GM23338 (cell line): Measurements from ENCODE around the gene CYS1. TPM values are rescaled to one million over a fixed set of nuclear protein-coding genes. Genes with fewer than 3 reads are reported as not detected.

Experiments used
- ATAC-seq: fragments of 200-7000 bp; cut with Tn5 transposase; 3 replicates; pipeline ENCODE4 v1.9.1; 2020
- DNase-seq: peaks from one replicate; pipeline ENCODE4 v3.0.0-alpha.2; 2015; ENCODE audit warnings: low spot score
- H2AFZ ChIP-seq: fragments of 200-600 bp; sonication (generic); 2 replicates; pipeline ENCODE4 v1.8.0; 2016; ENCODE audit warnings: antibody characterized with exemption, mild to moderate bottlenecking, moderate library complexity
- H3F3A ChIP-seq: fragments of 200-600 bp; sonication (generic); replicated peaks from 2 replicates; pipeline ENCODE4 v1.8.0; 2017; ENCODE audit warnings: antibody characterized with exemption, mixed run types, low read depth
- H3K27ac ChIP-seq: fragments of 200-600 bp; sonication (generic); 2 replicates; pipeline ENCODE4 v1.6.1; 2016; ENCODE audit warnings: low read depth
- H3K27me3 ChIP-seq: fragments of 200-600 bp; sonication (generic); 2 replicates; pipeline ENCODE4 v1.8.0; 2016; ENCODE audit warnings: mild to moderate bottlenecking, mixed run types, moderate library complexity; ENCODE audit not compliant: insufficient read depth
- H3K36me3 ChIP-seq: fragments of 200-600 bp; sonication (generic); 2 replicates; pipeline ENCODE4 v1.8.0; 2016; ENCODE audit warnings: mild to moderate bottlenecking; ENCODE audit not compliant: insufficient read depth
- H3K4me1 ChIP-seq: fragments of 200-600 bp; sonication (generic); 2 replicates; pipeline ENCODE4 v1.8.0; 2016; ENCODE audit warnings: mild to moderate bottlenecking, moderate library complexity; ENCODE audit not compliant: insufficient read depth
- H3K4me2 ChIP-seq: fragments of 200-600 bp; sonication (generic); 2 replicates; pipeline ENCODE4 v1.7.1; 2017; ENCODE audit warnings: mixed run types
- H3K4me3 ChIP-seq: fragments of 200-600 bp; sonication (generic); 2 replicates; pipeline ENCODE4 v1.6.1; 2016; ENCODE audit warnings: mixed run types
- H3K79me2 ChIP-seq: fragments of 200-600 bp; sonication (generic); replicated peaks from 2 replicates; pipeline ENCODE4 v1.8.0; 2017; ENCODE audit warnings: mild to moderate bottlenecking; ENCODE audit not compliant: insufficient read depth
- H3K9me2 ChIP-seq: fragments of 200-600 bp; sonication (generic); 2 replicates; pipeline ENCODE4 v1.8.0; 2017; ENCODE audit not compliant: insufficient read depth
- H4K20me1 ChIP-seq: fragments of 200-600 bp; sonication (generic); replicated peaks from 2 replicates; pipeline ENCODE4 v1.8.0; 2017; ENCODE audit warnings: mild to moderate bottlenecking; ENCODE audit not compliant: insufficient read depth
- H3K27ac Mint-ChIP-seq: 2 replicates; pipeline ENCODE4 v1.8.0; 2020; ENCODE audit warnings: inconsistent platforms, mild to moderate bottlenecking, moderate library complexity, mixed read lengths
- H3K27me3 Mint-ChIP-seq: 3 replicates; pipeline ENCODE4 v1.8.0; 2022; ENCODE audit warnings: low read depth, mild to moderate bottlenecking, moderate library complexity, mixed read lengths, inconsistent platforms; ENCODE audit not compliant: insufficient read depth, poor library complexity
- H3K36me3 Mint-ChIP-seq: 3 replicates; pipeline ENCODE4 v1.8.0; 2021; ENCODE audit warnings: low read depth, mild to moderate bottlenecking, inconsistent platforms, moderate library complexity, mixed read lengths
- H3K4me1 Mint-ChIP-seq: 3 replicates; pipeline ENCODE4 v1.8.0; 2020; ENCODE audit warnings: mild to moderate bottlenecking, inconsistent platforms, mixed read lengths
- H3K4me3 Mint-ChIP-seq: 3 replicates; pipeline ENCODE4 v1.8.0; 2021; ENCODE audit warnings: moderate library complexity, mild to moderate bottlenecking, inconsistent platforms, mixed read lengths
- H3K9me3 Mint-ChIP-seq: 3 replicates; pipeline ENCODE4 v1.8.0; 2020; ENCODE audit warnings: moderate library complexity, mild to moderate bottlenecking, inconsistent platforms, mixed read lengths
- CREB1 ChIP-seq: fragments of 250-450 bp; sonication (Bioruptor Pico); IDR thresholded peaks from 2 replicates; pipeline ENCODE4 v1.5.0; 2020; ENCODE audit warnings: low read depth, mild to moderate bottlenecking, moderate library complexity
- CTCF ChIP-seq, 2 experiments: fragments of 200-600 bp in 1 of 2; sonication (generic) in 1 of 2; conservative IDR thresholded peaks; 2 replicates each; pipeline versions ENCODE4 v1.5.1 to v1.6.1; 2016 to 2017; ENCODE audit warnings: antibody characterized with exemption in 2 of 2, low read depth in 2 of 2, mild to moderate bottlenecking in 2 of 2, moderate library complexity in 1 of 2
- ETS1 ChIP-seq: IDR thresholded peaks from 2 replicates; pipeline ENCODE4 v1.6.1; 2016; ENCODE audit warnings: antibody characterized with exemption
- EZH2phosphoT487 ChIP-seq: fragments of 200-600 bp; sonication (generic); IDR thresholded peaks from one replicate; pipeline ENCODE4 v1.8.1; 2018; ENCODE audit warnings: antibody characterized with exemption; ENCODE audit not compliant: unreplicated experiment
- JUNB ChIP-seq: IDR thresholded peaks from one replicate; pipeline ENCODE4 v1.6.1; 2016; ENCODE audit warnings: antibody characterized with exemption; ENCODE audit not compliant: unreplicated experiment
- NANOG ChIP-seq: IDR thresholded peaks from 2 replicates; pipeline ENCODE4 v1.6.1; 2016; ENCODE audit warnings: antibody characterized with exemption, borderline replicate concordance
- REST ChIP-seq: IDR thresholded peaks from one replicate; pipeline ENCODE4 v1.6.1; 2018; ENCODE audit warnings: antibody characterized with exemption; ENCODE audit not compliant: unreplicated experiment
- ZNF331 ChIP-seq: fragments of 250-450 bp; sonication (Bioruptor Pico); IDR thresholded peaks from 2 replicates; pipeline ENCODE4 v1.5.0; 2020; ENCODE audit warnings: low read depth, mild to moderate bottlenecking, moderate library complexity
- ZNF462 ChIP-seq: fragments of 250-450 bp; sonication (Bioruptor Pico); IDR thresholded peaks from 2 replicates; pipeline ENCODE4 v1.5.0; 2020; ENCODE audit warnings: mild to moderate bottlenecking, moderate library complexity
- polyA plus RNA-seq: library from polyadenylated mRNA; unstranded; fragments of >200 nt; fragmentation: Nextera tagmentation; extraction: Ambion mirVana; gene quantifications from 2 replicates; pipeline ENCODE4 v1.2.1, GENCODE V29; 2016
- total RNA-seq: library from RNA; depleted of rRNA; stranded (reverse); fragments of >200 nt; shearing (Covaris generic); gene quantifications from 2 replicates; pipeline ENCODE4 v1.2.3, GENCODE V29; 2014

The CYS1 gene
- total and polyA plus RNA-seq, 2 experiments from 2014 or later = 0.31 to 0.32 TPM

GRCh38 chr2:10034333-10035052 lies 45.7 kb downstream of the CYS1 start:
- Mint-ChIP-seq H3K4me3 (no peak overlapping the region), H3K27ac (no peak overlapping the region), H3K27me3 (peaks cover 4% of the 10 kb centered on the region), H3K4me1 (peaks cover 10% of the 10 kb centered on the region), H3K36me3 (no peaks in the 10 kb centered on the region), H3K9me3 (no peaks in the 10 kb centered on the region)
- TF ChIP-seq CTCF (conservative IDR thresholded peaks at IDR 0.05; ENCODE audit: low read depth in 2 of 2) (no peak), REST (no peak), ZNF331 (CRISPR knock-in tag) (no peak), JUNB (no peak), ETS1 (no peak), ZNF462 (CRISPR knock-in tag) (no peak), CREB1 (CRISPR knock-in tag) (no peak), EZH2phosphoT487 (no peak), NANOG (no peak)
- no peaks in the 10 kb centered on the region for H3K79me2 ChIP-seq
- ATAC-seq = no peak
- no peak overlapping the region for H2AFZ ChIP-seq
- H3K4me3 ChIP-seq = no peak overlapping the region
- H3F3A ChIP-seq = no peaks in the 10 kb centered on the region
- no peaks in the 10 kb centered on the region for H3K27me3 ChIP-seq
- DNase-seq = no peak
- H3K27ac ChIP-seq = no peak overlapping the region
- no peaks in the 10 kb centered on the region for H4K20me1 ChIP-seq
- no peaks in the 10 kb centered on the region for H3K9me2 ChIP-seq
- no peaks in the 10 kb centered on the region for H3K36me3 ChIP-seq
- peaks cover 6% of the 10 kb centered on the region for H3K4me1 ChIP-seq
- H3K4me2 ChIP-seq = no peak overlapping the region
